Activated T-helper 1 cell treated with anti-CD3 and anti-CD28 coated beads, Interleukin-12 subunit alpha, Interleukin-12 subunit beta, Interleukin-2, Interleukin-4 antibody, amounts not matched to agents 30 ng/mL and 10 ng/mL and 1 ng/mL, durations not matched to agents 14 hours and 24 hours and 36 hours (primary cell): ENCODE data around the gene KCNK6. TPM values are rescaled to one million over a fixed set of nuclear protein-coding genes. Genes with fewer than 3 reads are reported as not detected.
A peak's percentile ranks its signal among the peaks of the same experiment; 100 is the strongest.

Experiments
- DNase-seq: peaks from one replicate; pipeline ENCODE4 v3.0.0; 2021; ENCODE audit warnings: low spot score
- H3K27ac Mint-ChIP-seq: one replicate; pipeline ENCODE4 v1.8.0; 2021; ENCODE audit warnings: mild to moderate bottlenecking, mixed read lengths
- H3K27me3 Mint-ChIP-seq: one replicate; pipeline ENCODE4 v1.8.0; 2022; ENCODE audit warnings: mild to moderate bottlenecking, moderate library complexity, mixed read lengths; ENCODE audit not compliant: insufficient read depth
- H3K36me3 Mint-ChIP-seq: one replicate; pipeline ENCODE4 v1.8.0; 2021; ENCODE audit warnings: low read depth, mixed read lengths
- H3K4me1 Mint-ChIP-seq: one replicate; pipeline ENCODE4 v1.8.0; 2021; ENCODE audit warnings: low read depth, mixed read lengths
- H3K4me3 Mint-ChIP-seq: one replicate; pipeline ENCODE4 v1.8.0; 2021; ENCODE audit warnings: mild to moderate bottlenecking, moderate library complexity, mixed read lengths
- H3K9me3 Mint-ChIP-seq: one replicate; pipeline ENCODE4 v1.8.0; 2021; ENCODE audit warnings: mixed read lengths
- intact Hi-C: fragments of 100-400 bp; cut with micrococcal nuclease; formaldehyde crosslinking; loops from one replicate; pipeline ENCODE4 v1.15.1; 2024
- total RNA-seq: library from RNA; stranded (reverse); gene quantifications from 2 replicates; pipeline ENCODE4 v1.2.3, GENCODE V29; 2022

The KCNK6 gene
- total RNA-seq: 21.1 and 22.1 TPM in 2 replicates

GRCh38 chr19:38319421-38320258, at the start of gene KCNK6:
Gene KCNK6 (plus strand): TSS chr19:38319845. CDS start chr19:38319951, 106 bp downstream.
- no peaks in the 10 kb centered on the region for H3K9me3 Mint-ChIP-seq
- DNase-seq: peak; percentile 52
- H3K36me3 Mint-ChIP-seq: peaks cover 6% of the 10 kb centered on the region
- peak within 1 kb of the TSS; percentile 86 for H3K4me3 Mint-ChIP-seq
- H3K27me3 Mint-ChIP-seq: no peaks in the 10 kb centered on the region
- peaks cover 56% of the 10 kb centered on the region for H3K4me1 Mint-ChIP-seq
- intact Hi-C loops: loop anchor here (5.0 kb wide), 1 partner anchor 533 kb away; no protein-coding TSS in a partner anchor
- peak within 1 kb of the TSS; percentile 71 for H3K27ac Mint-ChIP-seq

GRCh38 chr19:38270587-38271167, 49.0 kb upstream of the KCNK6 start:
- Mint-ChIP-seq H3K27ac (no peak overlapping the region), H3K9me3 (no peaks in the 10 kb centered on the region), H3K4me1 (peaks cover 34% of the 10 kb centered on the region), H3K27me3 (peaks cover 3% of the 10 kb centered on the region), H3K4me3 (no peak overlapping the region), H3K36me3 (peaks cover 2% of the 10 kb centered on the region)
- intact Hi-C loops: no loop called here
- no peak for DNase-seq

DNA sequence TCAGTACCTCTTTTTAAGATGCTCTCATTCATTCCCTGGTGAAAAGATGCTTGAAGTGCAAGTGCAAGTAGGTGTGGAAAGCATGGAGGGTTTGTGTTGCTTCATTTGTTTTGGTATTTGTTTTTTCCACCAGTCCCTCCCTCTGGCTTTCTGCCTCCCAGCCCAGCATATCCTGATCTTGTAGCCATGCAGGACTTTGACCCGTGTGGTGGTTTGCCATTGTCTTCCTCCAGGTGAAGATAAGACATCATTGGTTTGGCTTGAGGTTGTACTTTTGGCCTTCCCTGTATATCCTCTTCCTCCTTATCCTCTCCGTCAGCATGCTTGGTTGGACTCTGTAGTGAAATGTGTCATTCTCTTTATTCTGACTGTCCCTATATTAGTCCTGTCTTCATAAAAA, 46.1 kb upstream of the KCNK6 start:
- Mint-ChIP-seq H3K9me3 (no peaks in the 10 kb centered on the region), H3K27ac (peak overlapping the region; percentile 26), H3K4me3 (no peak overlapping the region), H3K27me3 (peaks cover 3% of the 10 kb centered on the region), H3K36me3 (peaks cover 2% of the 10 kb centered on the region), H3K4me1 (peaks cover 9% of the 10 kb centered on the region)
- intact Hi-C loops: no loop called here
- no peak for DNase-seq

DNA sequence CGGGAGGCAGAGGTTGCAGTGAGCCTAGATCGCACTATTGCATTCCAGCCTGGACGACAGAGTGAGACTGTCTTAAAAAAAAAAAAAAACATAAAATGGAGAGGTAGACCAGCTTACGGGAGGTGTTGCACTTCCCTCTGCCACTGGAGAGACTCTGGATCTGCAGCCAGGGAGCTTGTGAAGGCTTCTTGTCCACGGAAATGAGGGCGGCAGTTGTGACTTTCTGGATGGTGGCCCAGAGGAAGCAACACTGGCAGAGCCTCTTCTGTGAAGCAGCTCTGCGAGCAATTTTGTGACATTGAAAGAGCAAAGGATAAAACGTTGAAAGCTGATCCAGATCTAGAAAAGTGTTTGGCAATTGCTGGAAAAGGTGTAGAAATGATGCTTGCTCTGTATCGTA, 44.9 kb upstream of the KCNK6 start:
- no peaks in the 10 kb centered on the region for H3K9me3 Mint-ChIP-seq
- intact Hi-C loops: no loop called here
- DNase-seq: no peak
- H3K4me1 Mint-ChIP-seq: peaks cover 4% of the 10 kb centered on the region
- peaks cover 2% of the 10 kb centered on the region for H3K36me3 Mint-ChIP-seq
- H3K4me3 Mint-ChIP-seq: no peak overlapping the region
- no peak overlapping the region for H3K27ac Mint-ChIP-seq
- H3K27me3 Mint-ChIP-seq: peaks cover 3% of the 10 kb centered on the region

- no peak overlapping the region for H3K4me3 Mint-ChIP-seq
- H3K9me3 Mint-ChIP-seq: no peaks in the 10 kb centered on the region
- intact Hi-C loops: no loop called here
- no peak for DNase-seq
- no peak overlapping the region for H3K27ac Mint-ChIP-seq
- H3K27me3 Mint-ChIP-seq: peaks cover 3% of the 10 kb centered on the region
- H3K36me3 Mint-ChIP-seq: peaks cover 4% of the 10 kb centered on the region
- peaks cover 12% of the 10 kb centered on the region for H3K4me1 Mint-ChIP-seq
These were observed 42.6 kb upstream of the KCNK6 start for GRCh38 chr19:38276942-38277517.

- H3K4me3 Mint-ChIP-seq: no peak overlapping the region
- peaks cover 4% of the 10 kb centered on the region for H3K36me3 Mint-ChIP-seq
- H3K9me3 Mint-ChIP-seq: no peaks in the 10 kb centered on the region
- no peak overlapping the region for H3K27ac Mint-ChIP-seq
- peaks cover 3% of the 10 kb centered on the region for H3K27me3 Mint-ChIP-seq
- intact Hi-C loops: no loop called here
- no peak for DNase-seq
- peaks cover 18% of the 10 kb centered on the region for H3K4me1 Mint-ChIP-seq
These were observed 42.1 kb upstream of the KCNK6 start for GRCh38 chr19:38277549-38277948.

DNA sequence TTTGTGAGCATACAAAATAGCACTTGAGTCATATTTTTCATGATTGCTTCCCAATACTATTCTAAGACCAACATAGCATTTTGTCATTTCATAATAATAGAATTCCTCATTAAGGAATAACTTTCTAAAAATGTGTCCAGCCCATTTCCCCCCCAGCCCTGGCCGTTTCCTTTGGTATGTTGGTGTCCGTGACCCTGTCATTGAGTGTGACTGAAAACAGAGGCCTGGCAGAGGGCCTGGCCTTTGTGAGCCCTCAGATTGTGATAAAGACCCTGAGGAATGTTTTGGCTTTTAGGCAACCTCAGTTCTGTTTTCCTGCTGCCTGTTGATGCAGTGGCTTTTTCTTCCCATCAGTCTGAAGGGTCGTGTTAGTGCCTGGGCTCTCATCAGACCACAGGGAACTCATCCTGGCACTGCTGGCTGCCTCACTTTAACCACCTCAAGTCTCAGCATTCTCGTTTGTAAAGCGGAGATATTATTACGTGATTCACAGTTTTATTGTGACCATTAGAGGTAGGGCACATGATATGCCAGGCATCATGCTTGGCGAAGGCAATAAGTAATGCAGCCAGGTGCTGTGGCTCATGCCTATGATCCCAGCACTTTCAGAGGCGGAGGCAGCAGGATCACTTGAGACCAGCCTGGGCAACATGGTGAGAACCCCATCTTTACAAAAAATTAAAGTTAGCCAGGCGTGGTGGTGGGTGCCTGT, 41.5 kb upstream of the KCNK6 start:
- H3K4me1 Mint-ChIP-seq: peaks cover 19% of the 10 kb centered on the region
- H3K27ac Mint-ChIP-seq: no peak overlapping the region
- intact Hi-C loops: no loop called here
- no peaks in the 10 kb centered on the region for H3K9me3 Mint-ChIP-seq
- no peak for DNase-seq
- no peak overlapping the region for H3K4me3 Mint-ChIP-seq
- peaks cover 4% of the 10 kb centered on the region for H3K36me3 Mint-ChIP-seq
- H3K27me3 Mint-ChIP-seq: peaks cover 3% of the 10 kb centered on the region

- intact Hi-C loops: no loop called here
- Mint-ChIP-seq H3K36me3 (peaks cover 3% of the 10 kb centered on the region), H3K27me3 (peaks cover 3% of the 10 kb centered on the region), H3K27ac (no peak overlapping the region), H3K9me3 (no peaks in the 10 kb centered on the region), H3K4me1 (peaks cover 19% of the 10 kb centered on the region), H3K4me3 (no peak overlapping the region)
- no peak for DNase-seq
These were observed 40.9 kb upstream of the KCNK6 start for GRCh38 chr19:38278751-38279150.

DNA sequence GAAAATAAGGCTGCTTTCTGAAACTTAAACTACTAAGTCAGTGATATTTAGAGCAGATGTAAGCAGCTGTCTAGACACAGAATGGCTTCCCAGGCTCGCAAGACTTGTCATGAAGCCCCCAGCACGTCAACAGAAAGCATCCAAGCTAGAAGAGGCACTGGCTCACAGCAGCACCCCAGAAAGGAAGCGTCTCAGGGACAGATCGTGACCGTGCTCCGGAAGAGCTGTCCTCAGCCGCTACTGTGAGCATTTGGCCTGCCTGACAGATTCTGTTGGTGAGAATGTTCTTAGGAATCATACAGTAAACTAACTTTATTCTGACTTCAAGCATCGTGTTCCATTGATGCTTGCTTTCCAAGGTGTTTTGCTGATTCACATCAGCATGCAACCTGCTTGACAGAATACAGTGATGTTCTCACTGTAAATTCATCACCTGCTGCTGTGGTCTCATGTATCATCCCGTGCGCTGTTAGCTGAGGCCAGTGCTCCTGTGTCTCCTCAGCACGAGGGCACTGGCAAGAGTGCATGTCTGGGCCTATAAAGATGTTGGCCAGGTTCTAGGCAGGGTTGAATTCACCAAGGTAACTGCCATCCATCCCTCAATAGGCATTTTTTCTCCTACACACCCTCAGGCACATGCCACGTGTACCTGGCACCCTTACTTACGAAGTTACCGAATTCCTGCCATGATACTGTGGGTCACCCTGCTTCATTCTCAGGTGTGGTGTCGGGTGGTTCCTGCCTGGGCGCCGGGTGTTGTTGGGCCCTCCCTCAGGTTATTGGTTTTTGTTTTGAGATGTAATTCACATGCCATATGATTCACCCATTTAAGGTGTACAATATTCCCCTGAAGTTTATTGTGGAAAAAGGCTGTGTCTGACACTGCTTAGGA, 39.4 kb upstream of the KCNK6 start:
- Mint-ChIP-seq H3K4me3 (no peak overlapping the region), H3K9me3 (no peaks in the 10 kb centered on the region), H3K27me3 (no peaks in the 10 kb centered on the region), H3K27ac (no peak overlapping the region), H3K4me1 (peaks cover 24% of the 10 kb centered on the region), H3K36me3 (peaks cover 7% of the 10 kb centered on the region)
- intact Hi-C loops: no loop called here
- DNase-seq: no peak

GRCh38 chr19:38281811-38282566, 37.7 kb upstream of the KCNK6 start:
- peak overlapping the region; percentile 95 for H3K27ac Mint-ChIP-seq
- no peaks in the 10 kb centered on the region for H3K9me3 Mint-ChIP-seq
- no peak for DNase-seq
- no peak overlapping the region for H3K4me3 Mint-ChIP-seq
- intact Hi-C loops: loop anchor here (1.0 kb wide), 2 partner anchors 18 to 34 kb away; partner anchors contain the start of gene SPINT2
- peaks cover 7% of the 10 kb centered on the region for H3K36me3 Mint-ChIP-seq
- no peaks in the 10 kb centered on the region for H3K27me3 Mint-ChIP-seq
- peaks cover 24% of the 10 kb centered on the region for H3K4me1 Mint-ChIP-seq

GRCh38 chr19:38283271-38283670, 36.4 kb upstream of the KCNK6 start:
- intact Hi-C loops: no loop called here
- no peak for DNase-seq
- Mint-ChIP-seq H3K27ac (peak overlapping the region; percentile 18), H3K9me3 (no peaks in the 10 kb centered on the region), H3K36me3 (peaks cover 7% of the 10 kb centered on the region), H3K4me1 (peaks cover 24% of the 10 kb centered on the region), H3K27me3 (no peaks in the 10 kb centered on the region), H3K4me3 (no peak overlapping the region)
